Loucy (cell line): ENCODE data around the gene FIBCD1.

ENCODE experiments used
- CTCF ChIP-seq: fragments of 200-600 bp; sonication (generic); conservative IDR thresholded peaks from 2 replicates; pipeline ENCODE4 v1.5.1; 2014; ENCODE audit warnings: mild to moderate bottlenecking, antibody characterized with exemption, low read length
- EZH2phosphoT487 ChIP-seq: fragments of 200-600 bp; IDR thresholded peaks from 2 replicates; pipeline ENCODE4 v1.6.1; 2018; ENCODE audit warnings: antibody characterized with exemption, mild to moderate bottlenecking, moderate library complexity, borderline replicate concordance

DNA sequence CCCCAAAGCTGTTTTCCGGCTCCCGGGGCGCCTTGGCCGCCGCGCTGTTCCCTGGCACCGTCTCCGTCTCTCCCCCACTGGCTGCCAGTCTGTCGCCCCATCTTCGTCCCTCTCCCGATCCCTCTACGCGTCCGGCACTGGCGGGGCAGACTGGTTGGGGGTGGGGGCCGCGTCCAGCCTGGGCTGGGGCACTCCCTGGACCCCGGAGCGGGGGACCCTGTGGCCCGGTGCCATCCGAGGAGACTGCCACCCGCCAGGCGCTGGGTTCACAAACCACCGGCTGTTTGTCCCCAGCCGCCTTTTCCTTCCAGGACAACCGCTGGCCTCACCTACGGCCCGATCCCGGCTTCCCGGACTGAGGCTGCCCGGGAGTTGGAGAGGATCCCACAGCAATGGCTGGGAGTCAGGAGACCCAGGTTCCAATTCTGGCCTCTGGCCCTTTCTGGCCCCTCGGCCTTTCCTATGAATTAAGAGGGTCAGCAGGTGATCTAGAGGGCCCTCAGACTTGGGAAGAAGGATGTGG is 1.0 kb upstream of the FIBCD1 start:
- TF ChIP-seq CTCF (no peak), EZH2phosphoT487 (no peak)
